Measurements from ENCODE around the gene MRTO4. TPM values are rescaled to one million over a fixed set of nuclear protein-coding genes. Genes with fewer than 3 reads are reported as not detected.

Gene MRTO4
- total and polyA plus RNA-seq, 9 of the 15 experiments (the other 6 are each of a cell fraction or from before 2014, with no cell fraction given), result 62.0 to 173 (median 146) TPM

DNA sequence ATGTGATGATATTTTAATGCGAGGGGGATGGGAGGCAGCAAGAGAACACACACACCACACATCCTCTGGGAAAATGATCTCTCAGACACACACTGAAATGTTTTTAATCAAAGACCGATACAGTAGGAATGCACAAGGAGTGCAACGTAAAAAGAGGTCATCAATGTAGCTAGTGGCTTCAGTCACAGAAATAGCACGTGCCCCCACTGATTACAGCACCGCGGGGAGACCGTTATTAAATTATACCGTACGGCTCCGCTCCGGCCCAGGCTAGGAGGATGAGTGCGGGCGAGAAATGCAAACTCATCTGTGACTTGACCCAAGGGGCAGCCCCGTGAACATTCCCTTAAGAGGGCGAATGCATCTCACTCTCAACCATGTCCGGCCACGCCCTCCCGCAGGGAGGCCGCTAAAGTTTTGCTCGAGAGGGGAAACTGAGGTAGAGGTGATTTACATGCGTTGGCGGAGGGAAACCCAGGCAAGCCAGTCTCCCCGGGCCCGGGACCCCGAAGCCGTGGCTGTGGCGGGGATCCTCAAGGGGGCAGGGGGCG, 42.1 kb upstream of the MRTO4 start (continued):
- TF ChIP-seq, protein P1, sequence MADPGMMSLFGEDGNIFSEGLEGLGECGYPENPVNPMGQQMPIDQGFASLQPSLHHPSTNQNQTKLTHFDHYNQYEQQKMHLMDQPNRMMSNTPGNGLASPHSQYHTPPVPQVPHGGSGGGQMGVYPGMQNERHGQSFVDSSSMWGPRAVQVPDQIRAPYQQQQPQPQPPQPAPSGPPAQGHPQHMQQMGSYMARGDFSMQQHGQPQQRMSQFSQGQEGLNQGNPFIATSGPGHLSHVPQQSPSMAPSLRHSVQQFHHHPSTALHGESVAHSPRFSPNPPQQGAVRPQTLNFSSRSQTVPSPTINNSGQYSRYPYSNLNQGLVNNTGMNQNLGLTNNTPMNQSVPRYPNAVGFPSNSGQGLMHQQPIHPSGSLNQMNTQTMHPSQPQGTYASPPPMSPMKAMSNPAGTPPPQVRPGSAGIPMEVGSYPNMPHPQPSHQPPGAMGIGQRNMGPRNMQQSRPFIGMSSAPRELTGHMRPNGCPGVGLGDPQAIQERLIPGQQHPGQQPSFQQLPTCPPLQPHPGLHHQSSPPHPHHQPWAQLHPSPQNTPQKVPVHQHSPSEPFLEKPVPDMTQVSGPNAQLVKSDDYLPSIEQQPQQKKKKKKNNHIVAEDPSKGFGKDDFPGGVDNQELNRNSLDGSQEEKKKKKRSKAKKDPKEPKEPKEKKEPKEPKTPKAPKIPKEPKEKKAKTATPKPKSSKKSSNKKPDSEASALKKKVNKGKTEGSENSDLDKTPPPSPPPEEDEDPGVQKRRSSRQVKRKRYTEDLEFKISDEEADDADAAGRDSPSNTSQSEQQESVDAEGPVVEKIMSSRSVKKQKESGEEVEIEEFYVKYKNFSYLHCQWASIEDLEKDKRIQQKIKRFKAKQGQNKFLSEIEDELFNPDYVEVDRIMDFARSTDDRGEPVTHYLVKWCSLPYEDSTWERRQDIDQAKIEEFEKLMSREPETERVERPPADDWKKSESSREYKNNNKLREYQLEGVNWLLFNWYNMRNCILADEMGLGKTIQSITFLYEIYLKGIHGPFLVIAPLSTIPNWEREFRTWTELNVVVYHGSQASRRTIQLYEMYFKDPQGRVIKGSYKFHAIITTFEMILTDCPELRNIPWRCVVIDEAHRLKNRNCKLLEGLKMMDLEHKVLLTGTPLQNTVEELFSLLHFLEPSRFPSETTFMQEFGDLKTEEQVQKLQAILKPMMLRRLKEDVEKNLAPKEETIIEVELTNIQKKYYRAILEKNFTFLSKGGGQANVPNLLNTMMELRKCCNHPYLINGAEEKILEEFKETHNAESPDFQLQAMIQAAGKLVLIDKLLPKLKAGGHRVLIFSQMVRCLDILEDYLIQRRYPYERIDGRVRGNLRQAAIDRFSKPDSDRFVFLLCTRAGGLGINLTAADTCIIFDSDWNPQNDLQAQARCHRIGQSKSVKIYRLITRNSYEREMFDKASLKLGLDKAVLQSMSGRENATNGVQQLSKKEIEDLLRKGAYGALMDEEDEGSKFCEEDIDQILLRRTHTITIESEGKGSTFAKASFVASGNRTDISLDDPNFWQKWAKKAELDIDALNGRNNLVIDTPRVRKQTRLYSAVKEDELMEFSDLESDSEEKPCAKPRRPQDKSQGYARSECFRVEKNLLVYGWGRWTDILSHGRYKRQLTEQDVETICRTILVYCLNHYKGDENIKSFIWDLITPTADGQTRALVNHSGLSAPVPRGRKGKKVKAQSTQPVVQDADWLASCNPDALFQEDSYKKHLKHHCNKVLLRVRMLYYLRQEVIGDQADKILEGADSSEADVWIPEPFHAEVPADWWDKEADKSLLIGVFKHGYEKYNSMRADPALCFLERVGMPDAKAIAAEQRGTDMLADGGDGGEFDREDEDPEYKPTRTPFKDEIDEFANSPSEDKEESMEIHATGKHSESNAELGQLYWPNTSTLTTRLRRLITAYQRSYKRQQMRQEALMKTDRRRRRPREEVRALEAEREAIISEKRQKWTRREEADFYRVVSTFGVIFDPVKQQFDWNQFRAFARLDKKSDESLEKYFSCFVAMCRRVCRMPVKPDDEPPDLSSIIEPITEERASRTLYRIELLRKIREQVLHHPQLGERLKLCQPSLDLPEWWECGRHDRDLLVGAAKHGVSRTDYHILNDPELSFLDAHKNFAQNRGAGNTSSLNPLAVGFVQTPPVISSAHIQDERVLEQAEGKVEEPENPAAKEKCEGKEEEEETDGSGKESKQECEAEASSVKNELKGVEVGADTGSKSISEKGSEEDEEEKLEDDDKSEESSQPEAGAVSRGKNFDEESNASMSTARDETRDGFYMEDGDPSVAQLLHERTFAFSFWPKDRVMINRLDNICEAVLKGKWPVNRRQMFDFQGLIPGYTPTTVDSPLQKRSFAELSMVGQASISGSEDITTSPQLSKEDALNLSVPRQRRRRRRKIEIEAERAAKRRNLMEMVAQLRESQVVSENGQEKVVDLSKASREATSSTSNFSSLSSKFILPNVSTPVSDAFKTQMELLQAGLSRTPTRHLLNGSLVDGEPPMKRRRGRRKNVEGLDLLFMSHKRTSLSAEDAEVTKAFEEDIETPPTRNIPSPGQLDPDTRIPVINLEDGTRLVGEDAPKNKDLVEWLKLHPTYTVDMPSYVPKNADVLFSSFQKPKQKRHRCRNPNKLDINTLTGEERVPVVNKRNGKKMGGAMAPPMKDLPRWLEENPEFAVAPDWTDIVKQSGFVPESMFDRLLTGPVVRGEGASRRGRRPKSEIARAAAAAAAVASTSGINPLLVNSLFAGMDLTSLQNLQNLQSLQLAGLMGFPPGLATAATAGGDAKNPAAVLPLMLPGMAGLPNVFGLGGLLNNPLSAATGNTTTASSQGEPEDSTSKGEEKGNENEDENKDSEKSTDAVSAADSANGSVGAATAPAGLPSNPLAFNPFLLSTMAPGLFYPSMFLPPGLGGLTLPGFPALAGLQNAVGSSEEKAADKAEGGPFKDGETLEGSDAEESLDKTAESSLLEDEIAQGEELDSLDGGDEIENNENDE (IDR thresholded peaks at IDR 0.05; ENCODE audit: low read depth, low read length), result no peak
- TF ChIP-seq, protein P2, sequence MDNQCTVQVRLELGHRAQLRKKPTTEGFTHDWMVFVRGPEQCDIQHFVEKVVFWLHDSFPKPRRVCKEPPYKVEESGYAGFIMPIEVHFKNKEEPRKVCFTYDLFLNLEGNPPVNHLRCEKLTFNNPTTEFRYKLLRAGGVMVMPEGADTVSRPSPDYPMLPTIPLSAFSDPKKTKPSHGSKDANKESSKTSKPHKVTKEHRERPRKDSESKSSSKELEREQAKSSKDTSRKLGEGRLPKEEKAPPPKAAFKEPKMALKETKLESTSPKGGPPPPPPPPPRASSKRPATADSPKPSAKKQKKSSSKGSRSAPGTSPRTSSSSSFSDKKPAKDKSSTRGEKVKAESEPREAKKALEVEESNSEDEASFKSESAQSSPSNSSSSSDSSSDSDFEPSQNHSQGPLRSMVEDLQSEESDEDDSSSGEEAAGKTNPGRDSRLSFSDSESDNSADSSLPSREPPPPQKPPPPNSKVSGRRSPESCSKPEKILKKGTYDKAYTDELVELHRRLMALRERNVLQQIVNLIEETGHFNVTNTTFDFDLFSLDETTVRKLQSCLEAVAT (IDR thresholded peaks at IDR 0.05), result peak; percentile 56 to 62; a peak in 2 of 4 replicates
- TF ChIP-seq RBM17 (IDR thresholded peaks at IDR 0.05; ENCODE audit: borderline replicate concordance, low read depth, low read length) (no peak), FOXP1 (CRISPR knock-in tag; IDR thresholded peaks at IDR 0.05) (no peak), TAF9B (IDR thresholded peaks at IDR 0.05; ENCODE audit: partially characterized antibody) (peak; percentile 33), BRD9 (IDR thresholded peaks at IDR 0.05; ENCODE audit: low read depth, partially characterized antibody) (peak; percentile 61), ZNF253 (CRISPR knock-in tag; conservative IDR thresholded peaks at IDR 0.05) (no peak), SMAD1 (IDR thresholded peaks at IDR 0.05; ENCODE audit: low read depth, low read length, partially characterized antibody) (peak; percentile 47)
- TF ChIP-seq, protein P3, sequence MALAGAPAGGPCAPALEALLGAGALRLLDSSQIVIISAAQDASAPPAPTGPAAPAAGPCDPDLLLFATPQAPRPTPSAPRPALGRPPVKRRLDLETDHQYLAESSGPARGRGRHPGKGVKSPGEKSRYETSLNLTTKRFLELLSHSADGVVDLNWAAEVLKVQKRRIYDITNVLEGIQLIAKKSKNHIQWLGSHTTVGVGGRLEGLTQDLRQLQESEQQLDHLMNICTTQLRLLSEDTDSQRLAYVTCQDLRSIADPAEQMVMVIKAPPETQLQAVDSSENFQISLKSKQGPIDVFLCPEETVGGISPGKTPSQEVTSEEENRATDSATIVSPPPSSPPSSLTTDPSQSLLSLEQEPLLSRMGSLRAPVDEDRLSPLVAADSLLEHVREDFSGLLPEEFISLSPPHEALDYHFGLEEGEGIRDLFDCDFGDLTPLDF (CRISPR knock-in tag; IDR thresholded peaks at IDR 0.05), result 0 out of 2 replicates have a peak, but pooled peaks have one; percentile 71
- TF ChIP-seq, protein P4, sequence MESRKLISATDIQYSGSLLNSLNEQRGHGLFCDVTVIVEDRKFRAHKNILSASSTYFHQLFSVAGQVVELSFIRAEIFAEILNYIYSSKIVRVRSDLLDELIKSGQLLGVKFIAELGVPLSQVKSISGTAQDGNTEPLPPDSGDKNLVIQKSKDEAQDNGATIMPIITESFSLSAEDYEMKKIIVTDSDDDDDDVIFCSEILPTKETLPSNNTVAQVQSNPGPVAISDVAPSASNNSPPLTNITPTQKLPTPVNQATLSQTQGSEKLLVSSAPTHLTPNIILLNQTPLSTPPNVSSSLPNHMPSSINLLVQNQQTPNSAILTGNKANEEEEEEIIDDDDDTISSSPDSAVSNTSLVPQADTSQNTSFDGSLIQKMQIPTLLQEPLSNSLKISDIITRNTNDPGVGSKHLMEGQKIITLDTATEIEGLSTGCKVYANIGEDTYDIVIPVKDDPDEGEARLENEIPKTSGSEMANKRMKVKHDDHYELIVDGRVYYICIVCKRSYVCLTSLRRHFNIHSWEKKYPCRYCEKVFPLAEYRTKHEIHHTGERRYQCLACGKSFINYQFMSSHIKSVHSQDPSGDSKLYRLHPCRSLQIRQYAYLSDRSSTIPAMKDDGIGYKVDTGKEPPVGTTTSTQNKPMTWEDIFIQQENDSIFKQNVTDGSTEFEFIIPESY (CRISPR knock-in tag; IDR thresholded peaks at IDR 0.05), result no peak

Data from K562 (cell line).